OCI-LY7 (cell line): Measurements from ENCODE around the gene IL10RB.

Experiments
- EZH2phosphoT487 ChIP-seq: fragments of 200-600 bp; sonication (generic); IDR thresholded peaks from 2 replicates; pipeline ENCODE4 v1.6.1; 2018; ENCODE audit warnings: low read depth, borderline replicate concordance, mild to moderate bottlenecking, mixed run types, antibody characterized with exemption, low read length, moderate library complexity, mixed read lengths
- TF ChIP-seq, protein P1 (sequence below): fragments of 200-600 bp; sonication (generic); conservative IDR thresholded peaks from 2 replicates; pipeline ENCODE4 v1.5.1; 2014; ENCODE audit warnings: mild to moderate bottlenecking, antibody characterized with exemption, low read length, moderate library complexity, mixed read lengths

DNA sequence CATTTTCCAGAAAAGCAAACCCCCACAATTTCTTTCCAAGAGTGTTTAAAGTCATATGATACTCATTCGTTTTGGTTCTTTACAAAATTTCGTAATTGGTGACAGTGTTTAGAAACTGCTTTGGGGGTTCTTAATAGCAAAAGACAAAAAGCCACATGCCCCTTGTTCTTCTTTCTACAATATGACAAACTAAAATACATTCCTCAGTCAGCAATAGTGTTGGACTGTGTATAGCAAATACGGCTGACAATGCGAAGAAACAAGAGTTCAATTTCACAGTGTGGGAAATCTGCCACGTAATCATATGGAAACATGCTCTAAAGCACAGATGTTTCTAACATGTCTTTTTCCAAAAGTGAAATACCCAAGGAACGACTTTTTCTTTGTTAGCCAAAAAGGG lies 51.0 kb downstream of the IL10RB start:
- TF ChIP-seq, protein P1, sequence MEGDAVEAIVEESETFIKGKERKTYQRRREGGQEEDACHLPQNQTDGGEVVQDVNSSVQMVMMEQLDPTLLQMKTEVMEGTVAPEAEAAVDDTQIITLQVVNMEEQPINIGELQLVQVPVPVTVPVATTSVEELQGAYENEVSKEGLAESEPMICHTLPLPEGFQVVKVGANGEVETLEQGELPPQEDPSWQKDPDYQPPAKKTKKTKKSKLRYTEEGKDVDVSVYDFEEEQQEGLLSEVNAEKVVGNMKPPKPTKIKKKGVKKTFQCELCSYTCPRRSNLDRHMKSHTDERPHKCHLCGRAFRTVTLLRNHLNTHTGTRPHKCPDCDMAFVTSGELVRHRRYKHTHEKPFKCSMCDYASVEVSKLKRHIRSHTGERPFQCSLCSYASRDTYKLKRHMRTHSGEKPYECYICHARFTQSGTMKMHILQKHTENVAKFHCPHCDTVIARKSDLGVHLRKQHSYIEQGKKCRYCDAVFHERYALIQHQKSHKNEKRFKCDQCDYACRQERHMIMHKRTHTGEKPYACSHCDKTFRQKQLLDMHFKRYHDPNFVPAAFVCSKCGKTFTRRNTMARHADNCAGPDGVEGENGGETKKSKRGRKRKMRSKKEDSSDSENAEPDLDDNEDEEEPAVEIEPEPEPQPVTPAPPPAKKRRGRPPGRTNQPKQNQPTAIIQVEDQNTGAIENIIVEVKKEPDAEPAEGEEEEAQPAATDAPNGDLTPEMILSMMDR, result no peak
- no peak for TF ChIP-seq EZH2phosphoT487
